Stimulated activated CD4-positive, alpha-beta T cell treated with anti-CD3 and anti-CD28 coated beads, TNF-alpha, amount 100 ng/mL, for 48 hours (primary cell): ENCODE measurements around the gene APOLD1.
"Not testable (repeated sequence)": the region's sequence is repeated elsewhere in the genome, so short reads cannot be mapped to it uniquely, and the experiment has no call there.

Source experiments
- DNase-seq, 3 donors: peaks; one replicate each; pipeline ENCODE4 v3.0.0-alpha.2; 2020; ENCODE audit warnings: low read depth in 3 of 3

The APOLD1 gene

GRCh38 chr12:12807970-12808702 lies 22.7 kb downstream of the APOLD1 start:
- DNase-seq = no peak

GRCh38 chr12:12810553-12811021 lies 25.1 kb downstream of the APOLD1 start:
- no peak for DNase-seq

- no peak for DNase-seq
Measured at GRCh38 chr12:12811343-12811742, 25.9 kb downstream of the APOLD1 start.

GRCh38 chr12:12812174-12812573 lies 26.7 kb downstream of the APOLD1 start:
- DNase-seq = no peak

GRCh38 chr12:12812618-12813119 lies 27.2 kb downstream of the APOLD1 start:
- DNase-seq = no peak

- DNase-seq = peak; percentile 92 to 97 (median 95)
Measured at GRCh38 chr12:12813120-12814101, 28.0 kb downstream of the APOLD1 start, which contains the start of gene DDX47. Gene DDX47, plus strand, starts transcription at chr12:12813346. Its CDS starts 22 bp downstream, at chr12:12813368.

GRCh38 chr12:12817616-12818015 lies 32.2 kb downstream of the APOLD1 start:
- DNase-seq = no peak

- no peak for DNase-seq
Measured at GRCh38 chr12:12818701-12819100, 33.2 kb downstream of the APOLD1 start.

GRCh38 chr12:12819221-12819620 lies 33.8 kb downstream of the APOLD1 start:
- DNase-seq = no peak

GRCh38 chr12:12819752-12820311 lies 34.4 kb downstream of the APOLD1 start:
- no peak for DNase-seq

GRCh38 chr12:12820376-12820775 lies 34.9 kb downstream of the APOLD1 start:
- not testable (repeated sequence) for DNase-seq

- no peak for DNase-seq
Measured at GRCh38 chr12:12821975-12822374, 36.5 kb downstream of the APOLD1 start.

GRCh38 chr12:12822886-12823285 lies 37.4 kb downstream of the APOLD1 start:
- no peak for DNase-seq

- DNase-seq = no peak
Measured at GRCh38 chr12:12823300-12823699, 37.8 kb downstream of the APOLD1 start.

GRCh38 chr12:12823811-12824210 lies 38.4 kb downstream of the APOLD1 start:
- no peak for DNase-seq

GRCh38 chr12:12835378-12836146 lies 50.1 kb downstream of the APOLD1 start:
- DNase-seq = no peak

- DNase-seq = no peak
Measured at GRCh38 chr12:12836571-12836970, 51.1 kb downstream of the APOLD1 start.

GRCh38 chr12:12837025-12837812 lies 51.8 kb downstream of the APOLD1 start:
- DNase-seq = peak; percentile 18 to 53 (median 41)

GRCh38 chr12:12837813-12838153 lies 52.3 kb downstream of the APOLD1 start:
- DNase-seq = no peak

- DNase-seq = no peak
Measured at GRCh38 chr12:12839003-12839395, 53.5 kb downstream of the APOLD1 start.
